ENCODE data around the gene EXOC6B. TPM values are rescaled to one million over a fixed set of nuclear protein-coding genes. Genes with fewer than 3 reads are reported as not detected.

The EXOC6B gene
- total RNA-seq, 6 experiments from 2014 or later, result 7.8 to 15.1 (median 9.1) TPM

DNA sequence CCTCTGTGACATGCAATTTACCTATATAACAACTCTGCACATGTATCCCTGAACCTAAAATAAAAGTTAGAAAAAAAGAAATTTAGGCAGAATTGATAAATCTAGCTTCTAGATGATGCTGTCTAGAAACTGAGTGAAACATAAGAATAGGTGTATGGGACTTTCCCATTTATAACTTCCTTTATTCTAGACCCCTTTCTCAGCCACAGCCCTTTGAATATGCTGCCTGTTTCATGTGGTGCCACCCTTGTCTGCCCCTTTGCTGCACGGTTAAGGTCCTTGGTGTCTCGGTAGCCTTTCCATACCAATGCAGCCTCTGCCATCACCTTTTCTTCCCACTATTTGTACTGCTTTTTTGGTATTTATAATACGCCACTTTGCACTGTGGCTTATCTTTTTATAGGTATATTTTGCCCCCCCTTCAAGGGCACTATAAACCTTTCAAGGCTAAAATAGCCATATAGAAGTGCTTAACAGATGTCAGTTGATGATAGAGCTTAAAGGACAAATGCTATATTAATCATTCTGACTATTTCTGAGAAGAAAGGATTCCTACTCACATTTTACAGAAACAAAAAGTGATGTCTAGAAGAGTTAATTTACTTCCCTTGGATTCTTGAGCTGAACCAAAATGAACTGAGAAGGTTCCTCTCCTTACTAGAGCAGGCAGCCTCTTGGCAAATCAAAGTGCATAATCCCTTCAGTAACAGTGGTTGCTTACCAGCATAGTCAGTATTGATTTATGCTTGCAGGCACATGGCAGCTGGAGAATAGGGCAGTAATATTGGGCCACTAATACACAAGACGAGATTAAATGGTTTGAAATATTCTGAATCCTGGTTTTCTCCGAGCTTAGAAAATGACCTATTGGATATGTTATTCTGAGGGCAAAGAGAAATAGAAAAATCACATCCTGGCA lies 590.1 kb downstream of the EXOC6B start:
- no peak for TF ChIP-seq POLR2A (IDR thresholded peaks at IDR 0.05)
- TF ChIP-seq, protein P1, sequence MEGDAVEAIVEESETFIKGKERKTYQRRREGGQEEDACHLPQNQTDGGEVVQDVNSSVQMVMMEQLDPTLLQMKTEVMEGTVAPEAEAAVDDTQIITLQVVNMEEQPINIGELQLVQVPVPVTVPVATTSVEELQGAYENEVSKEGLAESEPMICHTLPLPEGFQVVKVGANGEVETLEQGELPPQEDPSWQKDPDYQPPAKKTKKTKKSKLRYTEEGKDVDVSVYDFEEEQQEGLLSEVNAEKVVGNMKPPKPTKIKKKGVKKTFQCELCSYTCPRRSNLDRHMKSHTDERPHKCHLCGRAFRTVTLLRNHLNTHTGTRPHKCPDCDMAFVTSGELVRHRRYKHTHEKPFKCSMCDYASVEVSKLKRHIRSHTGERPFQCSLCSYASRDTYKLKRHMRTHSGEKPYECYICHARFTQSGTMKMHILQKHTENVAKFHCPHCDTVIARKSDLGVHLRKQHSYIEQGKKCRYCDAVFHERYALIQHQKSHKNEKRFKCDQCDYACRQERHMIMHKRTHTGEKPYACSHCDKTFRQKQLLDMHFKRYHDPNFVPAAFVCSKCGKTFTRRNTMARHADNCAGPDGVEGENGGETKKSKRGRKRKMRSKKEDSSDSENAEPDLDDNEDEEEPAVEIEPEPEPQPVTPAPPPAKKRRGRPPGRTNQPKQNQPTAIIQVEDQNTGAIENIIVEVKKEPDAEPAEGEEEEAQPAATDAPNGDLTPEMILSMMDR (IDR thresholded peaks at IDR 0.05), result no peak
- Histone ChIP-seq H3K36me3 (no peaks in the 10 kb centered on the region), H3K4me3 (no peak overlapping the region), H3K9me3 (no peaks in the 10 kb centered on the region), H3K27ac (no peak overlapping the region), H3K27me3 (no peaks in the 10 kb centered on the region), H3K4me1 (no peaks in the 10 kb centered on the region)
- intact Hi-C loops (cut with DNase I), result no loop called here
- 96% methylated on average over 5 of the region's 5 CpGs for WGBS (ENCODE audit: insufficient coverage, low coverage, low lambda C conversion rate, missing lambda C conversion rate)
- ATAC-seq (no peak), DNase-seq (no peak)

DNA sequence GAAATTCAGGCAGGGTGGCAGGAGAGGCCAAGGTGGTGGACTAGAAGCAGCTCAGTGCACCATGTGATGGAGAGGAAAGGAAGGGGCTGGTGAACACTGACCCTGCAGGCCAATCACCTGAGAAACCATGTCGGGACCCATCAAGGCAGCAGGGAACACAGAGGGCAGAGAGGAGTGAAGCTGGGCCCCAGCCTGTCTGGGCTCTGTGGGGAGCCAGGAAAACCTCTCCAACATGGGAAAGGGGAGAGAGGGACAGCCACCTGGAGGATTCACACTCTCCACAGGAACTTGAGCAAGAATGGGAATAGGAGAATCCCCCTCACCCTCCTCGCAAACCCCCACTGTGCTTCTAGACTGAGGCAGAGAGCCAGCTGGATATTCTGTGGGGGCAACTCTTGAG lies 592.6 kb downstream of the EXOC6B start:
- no peak for ATAC-seq

DNA sequence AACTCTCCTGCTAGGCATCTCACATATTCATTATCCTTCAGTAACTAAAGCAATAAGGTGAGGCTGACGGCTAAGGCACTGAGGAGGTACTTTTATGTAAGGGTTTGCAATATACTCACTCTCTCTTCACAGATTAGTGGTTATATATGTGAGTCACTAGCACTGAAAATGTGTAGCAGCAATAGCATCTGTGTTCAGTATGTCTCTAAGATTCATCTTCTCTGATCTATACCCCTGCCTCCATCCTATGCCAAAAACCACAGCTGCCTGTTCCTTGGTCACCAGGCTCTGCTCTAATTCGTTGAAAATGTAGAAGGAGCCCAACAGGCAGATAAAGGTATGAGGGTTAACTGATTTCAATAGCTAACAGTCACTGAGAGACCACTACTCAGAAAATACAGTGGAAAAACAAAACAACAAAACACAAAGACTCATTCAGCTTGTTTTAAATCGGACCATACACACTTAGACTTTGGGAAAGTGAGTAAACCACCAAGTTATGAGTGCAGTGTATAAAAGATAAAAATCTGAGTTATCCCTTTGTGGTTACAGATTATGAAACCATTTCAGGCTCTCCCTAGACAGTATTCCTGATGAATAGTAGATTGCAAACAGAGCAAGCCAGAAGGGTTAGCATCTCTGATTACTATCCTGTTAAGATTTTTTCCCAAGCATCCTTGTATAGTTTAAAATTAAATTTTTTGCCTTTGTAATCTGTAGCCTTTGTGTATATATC lies 602.8 kb downstream of the EXOC6B start:
- ATAC-seq, result no peak
- no peak for DNase-seq
- intact Hi-C loops (cut with DNase I), result no loop called here
- H3K4me1 ChIP-seq, result no peaks in the 10 kb centered on the region
- no peak for TF ChIP-seq POLR2A (IDR thresholded peaks at IDR 0.05)
- TF ChIP-seq, protein P1 (IDR thresholded peaks at IDR 0.05), result no peak
- 63% methylated on average over 3 of the region's 3 CpGs for WGBS (ENCODE audit: insufficient coverage, low coverage, low lambda C conversion rate, missing lambda C conversion rate)
- H3K27me3 ChIP-seq, result no peaks in the 10 kb centered on the region
- H3K36me3 ChIP-seq, result no peaks in the 10 kb centered on the region
- H3K4me3 ChIP-seq, result no peak overlapping the region
- no peak overlapping the region for H3K27ac ChIP-seq
- H3K9me3 ChIP-seq, result no peaks in the 10 kb centered on the region

More for the DNA sequence above, 592.6 kb downstream of the EXOC6B start:
- no peaks in the 10 kb centered on the region for H3K9me3 ChIP-seq
- no peak overlapping the region for H3K27ac ChIP-seq
- intact Hi-C loops (cut with DNase I), result no loop called here
- no peak overlapping the region for H3K4me3 ChIP-seq
- 53% methylated on average over 2 of the region's 2 CpGs for WGBS (ENCODE audit: insufficient coverage, low coverage, low lambda C conversion rate, missing lambda C conversion rate)
- DNase-seq, result no peak
- no peaks in the 10 kb centered on the region for H3K4me1 ChIP-seq
- H3K36me3 ChIP-seq, result no peaks in the 10 kb centered on the region
- H3K27me3 ChIP-seq, result no peaks in the 10 kb centered on the region
- TF ChIP-seq POLR2A (IDR thresholded peaks at IDR 0.05), result no peak
- TF ChIP-seq, protein P1 (IDR thresholded peaks at IDR 0.05), result no peak

DNA sequence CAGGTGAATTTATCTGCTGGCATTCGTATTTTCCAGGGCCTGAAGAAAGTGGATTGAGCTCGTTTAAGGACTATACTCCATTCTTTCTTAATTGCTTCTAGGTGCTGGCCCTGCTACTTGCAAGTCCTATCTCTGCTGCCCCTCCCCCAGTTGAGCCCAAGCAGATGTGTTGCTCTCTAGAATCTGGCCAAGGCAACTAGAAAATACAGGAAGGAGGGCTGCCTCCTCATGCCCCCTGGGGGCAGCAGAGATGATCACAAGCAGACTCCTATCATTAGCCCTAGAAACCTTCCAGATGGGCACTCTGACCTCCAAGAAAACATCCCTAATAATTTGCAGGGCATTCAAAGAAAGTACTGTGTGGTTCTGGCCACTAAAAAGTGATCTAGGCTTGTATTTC lies 605.7 kb downstream of the EXOC6B start:
- no peak for ATAC-seq
- Histone ChIP-seq H3K9me3 (no peaks in the 10 kb centered on the region), H3K27ac (no peak overlapping the region), H3K4me3 (no peak overlapping the region), H3K36me3 (no peaks in the 10 kb centered on the region), H3K4me1 (no peaks in the 10 kb centered on the region), H3K27me3 (no peaks in the 10 kb centered on the region)
- intact Hi-C loops (cut with DNase I), result no loop called here
- no peak for DNase-seq
- WGBS (ENCODE audit: insufficient coverage, low coverage, low lambda C conversion rate, missing lambda C conversion rate), result 68% methylated on average over 2 of the region's 2 CpGs
- TF ChIP-seq, protein P1 (IDR thresholded peaks at IDR 0.05), result no peak
- no peak for TF ChIP-seq POLR2A (IDR thresholded peaks at IDR 0.05)
